ENCODE results near the gene LRP1B.

GRCh38 chr2:140986456-140986855 is 1144.4 kb downstream of the LRP1B start:
- TF ChIP-seq POLR2AphosphoS5 (IDR thresholded peaks at IDR 0.05) (no peak), CTCF (IDR thresholded peaks at IDR 0.05; ENCODE audit: poor library complexity, severe bottlenecking) (no peak), EZH2 (IDR thresholded peaks at IDR 0.05; ENCODE audit: borderline replicate concordance, insufficient read depth, low read length, poor library complexity, severe bottlenecking) (no peak), TAF1 (IDR thresholded peaks at IDR 0.05; ENCODE audit: low read depth) (no peak), MXI1 (conservative IDR thresholded peaks at IDR 0.05; ENCODE audit: poor library complexity, severe bottlenecking) (no peak), RAD21 (conservative IDR thresholded peaks at IDR 0.05) (no peak), SMC3 (conservative IDR thresholded peaks at IDR 0.05; ENCODE audit: poor library complexity) (no peak), EP300 (conservative IDR thresholded peaks at IDR 0.05; ENCODE audit: poor library complexity, severe bottlenecking) (no peak)
- TF ChIP-seq, protein P1, sequence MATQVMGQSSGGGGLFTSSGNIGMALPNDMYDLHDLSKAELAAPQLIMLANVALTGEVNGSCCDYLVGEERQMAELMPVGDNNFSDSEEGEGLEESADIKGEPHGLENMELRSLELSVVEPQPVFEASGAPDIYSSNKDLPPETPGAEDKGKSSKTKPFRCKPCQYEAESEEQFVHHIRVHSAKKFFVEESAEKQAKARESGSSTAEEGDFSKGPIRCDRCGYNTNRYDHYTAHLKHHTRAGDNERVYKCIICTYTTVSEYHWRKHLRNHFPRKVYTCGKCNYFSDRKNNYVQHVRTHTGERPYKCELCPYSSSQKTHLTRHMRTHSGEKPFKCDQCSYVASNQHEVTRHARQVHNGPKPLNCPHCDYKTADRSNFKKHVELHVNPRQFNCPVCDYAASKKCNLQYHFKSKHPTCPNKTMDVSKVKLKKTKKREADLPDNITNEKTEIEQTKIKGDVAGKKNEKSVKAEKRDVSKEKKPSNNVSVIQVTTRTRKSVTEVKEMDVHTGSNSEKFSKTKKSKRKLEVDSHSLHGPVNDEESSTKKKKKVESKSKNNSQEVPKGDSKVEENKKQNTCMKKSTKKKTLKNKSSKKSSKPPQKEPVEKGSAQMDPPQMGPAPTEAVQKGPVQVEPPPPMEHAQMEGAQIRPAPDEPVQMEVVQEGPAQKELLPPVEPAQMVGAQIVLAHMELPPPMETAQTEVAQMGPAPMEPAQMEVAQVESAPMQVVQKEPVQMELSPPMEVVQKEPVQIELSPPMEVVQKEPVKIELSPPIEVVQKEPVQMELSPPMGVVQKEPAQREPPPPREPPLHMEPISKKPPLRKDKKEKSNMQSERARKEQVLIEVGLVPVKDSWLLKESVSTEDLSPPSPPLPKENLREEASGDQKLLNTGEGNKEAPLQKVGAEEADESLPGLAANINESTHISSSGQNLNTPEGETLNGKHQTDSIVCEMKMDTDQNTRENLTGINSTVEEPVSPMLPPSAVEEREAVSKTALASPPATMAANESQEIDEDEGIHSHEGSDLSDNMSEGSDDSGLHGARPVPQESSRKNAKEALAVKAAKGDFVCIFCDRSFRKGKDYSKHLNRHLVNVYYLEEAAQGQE (IDR thresholded peaks at IDR 0.05; ENCODE audit: borderline replicate concordance) = no peak

Measured in neural cell (in vitro differentiated cells).